ENCODE data around the gene UGT8.

Gene UGT8

GRCh38 chr4:114562176-114562904 lies 36.3 kb upstream of the UGT8 start:
- H3K9ac ChIP-seq = no peak overlapping the region
- no peaks in the 10 kb centered on the region for H3K27me3 ChIP-seq (ENCODE audit: insufficient read depth, low read depth)
- H3K4me1 ChIP-seq (ENCODE audit: low read depth, poor library complexity, severe bottlenecking) = no peaks in the 10 kb centered on the region
- no peaks in the 10 kb centered on the region for H3K36me3 ChIP-seq (ENCODE audit: insufficient read depth)
- no peaks in the 10 kb centered on the region for H4K20me1 ChIP-seq (ENCODE audit: insufficient read depth)
- no peak overlapping the region for H3K4me2 ChIP-seq
- no peaks in the 10 kb centered on the region for H3K79me2 ChIP-seq (ENCODE audit: insufficient read depth, low read depth)
- no peak overlapping the region for H2AFZ ChIP-seq (ENCODE audit: low read depth)
- H3K27ac ChIP-seq = no peak overlapping the region
- no peak overlapping the region for H3K4me3 ChIP-seq (IDR thresholded peaks at IDR 0.05; ENCODE audit: insufficient read depth, low read depth, low read length)
- TF ChIP-seq CTCF (conservative IDR thresholded peaks at IDR 0.05; ENCODE audit: low read depth, low read length) = no peak

GRCh38 chr4:114563536-114564315 lies 34.9 kb upstream of the UGT8 start:
- H3K9ac ChIP-seq = no peak overlapping the region
- H3K27me3 ChIP-seq (ENCODE audit: insufficient read depth, low read depth) = no peaks in the 10 kb centered on the region
- no peak overlapping the region for H3K27ac ChIP-seq
- TF ChIP-seq CTCF (conservative IDR thresholded peaks at IDR 0.05; ENCODE audit: low read depth, low read length) = no peak
- H3K4me3 ChIP-seq (IDR thresholded peaks at IDR 0.05; ENCODE audit: insufficient read depth, low read depth, low read length) = no peak overlapping the region
- no peaks in the 10 kb centered on the region for H3K79me2 ChIP-seq (ENCODE audit: insufficient read depth, low read depth)
- H3K4me2 ChIP-seq = no peak overlapping the region
- no peaks in the 10 kb centered on the region for H4K20me1 ChIP-seq (ENCODE audit: insufficient read depth)
- H3K4me1 ChIP-seq (ENCODE audit: low read depth, poor library complexity, severe bottlenecking) = no peaks in the 10 kb centered on the region
- no peaks in the 10 kb centered on the region for H3K36me3 ChIP-seq (ENCODE audit: insufficient read depth)
- H2AFZ ChIP-seq (ENCODE audit: low read depth) = no peak overlapping the region

GRCh38 chr4:114577386-114577785 lies 21.2 kb upstream of the UGT8 start:
- no peak overlapping the region for H2AFZ ChIP-seq (ENCODE audit: low read depth)
- no peaks in the 10 kb centered on the region for H3K27me3 ChIP-seq (ENCODE audit: insufficient read depth, low read depth)
- H4K20me1 ChIP-seq (ENCODE audit: insufficient read depth) = no peaks in the 10 kb centered on the region
- no peak overlapping the region for H3K4me2 ChIP-seq
- TF ChIP-seq CTCF (conservative IDR thresholded peaks at IDR 0.05; ENCODE audit: low read depth, low read length) = no peak
- H3K79me2 ChIP-seq (ENCODE audit: insufficient read depth, low read depth) = no peaks in the 10 kb centered on the region
- no peak overlapping the region for H3K9ac ChIP-seq
- no peaks in the 10 kb centered on the region for H3K4me1 ChIP-seq (ENCODE audit: low read depth, poor library complexity, severe bottlenecking)
- H3K27ac ChIP-seq = no peak overlapping the region
- no peak overlapping the region for H3K4me3 ChIP-seq (IDR thresholded peaks at IDR 0.05; ENCODE audit: insufficient read depth, low read depth, low read length)
- H3K36me3 ChIP-seq (ENCODE audit: insufficient read depth) = no peaks in the 10 kb centered on the region

- Histone ChIP-seq H3K4me3 (IDR thresholded peaks at IDR 0.05; ENCODE audit: insufficient read depth, low read depth, low read length) (no peak overlapping the region), H3K4me2 (no peak overlapping the region), H3K27ac (no peak overlapping the region), H3K36me3 (ENCODE audit: insufficient read depth) (no peaks in the 10 kb centered on the region), H3K4me1 (ENCODE audit: low read depth, poor library complexity, severe bottlenecking) (no peaks in the 10 kb centered on the region), H3K27me3 (ENCODE audit: insufficient read depth, low read depth) (no peaks in the 10 kb centered on the region), H4K20me1 (ENCODE audit: insufficient read depth) (no peaks in the 10 kb centered on the region), H2AFZ (ENCODE audit: low read depth) (no peak overlapping the region), H3K79me2 (ENCODE audit: insufficient read depth, low read depth) (no peaks in the 10 kb centered on the region), H3K9ac (no peak overlapping the region)
- no peak for TF ChIP-seq CTCF (conservative IDR thresholded peaks at IDR 0.05; ENCODE audit: low read depth, low read length)
Observed at GRCh38 chr4:114582621-114583020, 16.0 kb upstream of the UGT8 start.

Measured in KMS-11 (cell line).